Thyroid gland (tissue), 4 donors: ENCODE results near the gene LTC4S.

Source experiments
- CTCF ChIP-seq, 6 experiments: fragments of 200-600 bp in 3 of 6; fragments of 450-650 bp in 3 of 6; sonication (generic) in 3 of 6; IDR thresholded peaks; one replicate each; pipeline ENCODE4 v1.5.1; 2016 to 2019; ENCODE audit warnings: antibody characterized with exemption in 6 of 6, mild to moderate bottlenecking in 2 of 6, inconsistent platforms in 1 of 6, moderate library complexity in 1 of 6
- POLR2A ChIP-seq, 2 donors: fragments of 450-650 bp; IDR thresholded peaks; one replicate each; pipeline ENCODE4 v1.6.1; 2017; ENCODE audit warnings: antibody characterized with exemption in 2 of 2, mild to moderate bottlenecking in 2 of 2, moderate library complexity in 1 of 2

GRCh38 chr5:179795863-179796833 lies 2.4 kb downstream of the LTC4S start:
- TF ChIP-seq CTCF (IDR thresholded peaks at IDR 0.05): peak; percentile 20 to 94 (median 86)
- peak in 1 of 2 donors; percentile 55 for TF ChIP-seq POLR2A (IDR thresholded peaks at IDR 0.05)
